Measurements from ENCODE around the gene CCDC188.

DNA sequence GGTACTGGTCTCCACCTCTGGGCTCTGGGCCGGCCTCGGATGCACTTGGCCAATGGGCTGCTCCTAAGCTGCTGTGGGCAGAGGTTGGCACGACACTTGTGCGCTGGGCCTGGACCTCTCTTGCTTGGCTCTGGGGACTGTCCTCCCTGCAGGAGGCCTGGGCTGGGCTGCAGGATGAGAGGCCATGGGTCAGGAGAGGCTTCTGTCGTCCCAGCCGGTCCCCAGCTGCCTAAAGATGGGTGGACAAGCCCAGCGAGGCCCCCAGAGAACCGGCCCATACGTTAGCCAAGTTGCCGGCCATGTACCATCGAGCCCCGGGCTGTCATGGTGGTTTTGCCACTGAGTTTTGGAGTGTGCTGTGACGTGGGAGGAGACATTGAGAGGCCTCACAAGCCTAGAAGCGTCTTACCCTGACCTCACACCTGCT is 1.6 kb upstream of the CCDC188 start:
- no peak for TF ChIP-seq EZH2 (IDR thresholded peaks at IDR 0.05; ENCODE audit: borderline replicate concordance, low read length)
- TF ChIP-seq, protein P1, sequence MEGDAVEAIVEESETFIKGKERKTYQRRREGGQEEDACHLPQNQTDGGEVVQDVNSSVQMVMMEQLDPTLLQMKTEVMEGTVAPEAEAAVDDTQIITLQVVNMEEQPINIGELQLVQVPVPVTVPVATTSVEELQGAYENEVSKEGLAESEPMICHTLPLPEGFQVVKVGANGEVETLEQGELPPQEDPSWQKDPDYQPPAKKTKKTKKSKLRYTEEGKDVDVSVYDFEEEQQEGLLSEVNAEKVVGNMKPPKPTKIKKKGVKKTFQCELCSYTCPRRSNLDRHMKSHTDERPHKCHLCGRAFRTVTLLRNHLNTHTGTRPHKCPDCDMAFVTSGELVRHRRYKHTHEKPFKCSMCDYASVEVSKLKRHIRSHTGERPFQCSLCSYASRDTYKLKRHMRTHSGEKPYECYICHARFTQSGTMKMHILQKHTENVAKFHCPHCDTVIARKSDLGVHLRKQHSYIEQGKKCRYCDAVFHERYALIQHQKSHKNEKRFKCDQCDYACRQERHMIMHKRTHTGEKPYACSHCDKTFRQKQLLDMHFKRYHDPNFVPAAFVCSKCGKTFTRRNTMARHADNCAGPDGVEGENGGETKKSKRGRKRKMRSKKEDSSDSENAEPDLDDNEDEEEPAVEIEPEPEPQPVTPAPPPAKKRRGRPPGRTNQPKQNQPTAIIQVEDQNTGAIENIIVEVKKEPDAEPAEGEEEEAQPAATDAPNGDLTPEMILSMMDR (IDR thresholded peaks at IDR 0.05; ENCODE audit: low read length), result no peak

All from OCI-LY1 (cell line).